WI38 (cell line): Measurements from ENCODE around the gene NHERF2.

Experiments used
- H3K4me3 ChIP-seq: 2 replicates; pipeline ENCODE4 v1.5.1; 2011; ENCODE audit warnings: low read depth, mild to moderate bottlenecking, control low read depth, low read length
- TF ChIP-seq, protein P1 (sequence below): IDR thresholded peaks from 2 replicates; pipeline ENCODE4 v1.5.1; 2012; ENCODE audit warnings: low read depth, mild to moderate bottlenecking, control low read depth, low read length

Gene NHERF2

DNA sequence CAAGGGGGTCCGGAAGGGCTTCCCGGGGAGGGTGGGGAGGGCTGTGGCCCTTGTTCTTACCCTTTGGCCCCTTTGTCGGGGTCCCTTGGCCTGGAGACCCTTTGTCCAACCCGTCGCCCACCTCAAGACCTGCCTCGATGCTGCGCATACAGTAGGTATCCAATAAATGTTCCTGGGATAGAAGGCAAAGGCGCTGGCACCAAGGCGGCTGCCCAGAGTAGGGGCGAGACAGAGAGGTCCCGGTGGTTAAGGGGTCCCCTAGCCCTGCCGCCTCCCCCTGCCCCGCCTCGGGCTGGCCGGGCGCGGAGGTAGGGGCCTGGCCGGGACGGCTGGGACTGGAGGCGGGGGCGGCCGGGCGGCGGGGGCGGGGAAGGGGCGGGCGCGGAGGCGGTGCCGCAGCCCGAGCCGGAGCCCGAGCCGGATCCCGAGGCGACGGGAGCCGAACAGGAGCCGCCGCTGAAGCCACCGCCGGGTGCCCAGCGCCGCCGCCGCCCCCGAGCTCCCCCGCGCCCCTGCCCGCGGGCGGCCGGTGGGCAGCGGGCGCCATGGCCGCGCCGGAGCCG, at the start of gene NHERF2:
NHERF2 (plus strand) TSS at position 442 of the 563 bp plus-strand sequence; CDS start at position 546, 104 bp downstream.
- H3K4me3 ChIP-seq, result peak within 1 kb of the TSS; percentile 71
- TF ChIP-seq, protein P1, sequence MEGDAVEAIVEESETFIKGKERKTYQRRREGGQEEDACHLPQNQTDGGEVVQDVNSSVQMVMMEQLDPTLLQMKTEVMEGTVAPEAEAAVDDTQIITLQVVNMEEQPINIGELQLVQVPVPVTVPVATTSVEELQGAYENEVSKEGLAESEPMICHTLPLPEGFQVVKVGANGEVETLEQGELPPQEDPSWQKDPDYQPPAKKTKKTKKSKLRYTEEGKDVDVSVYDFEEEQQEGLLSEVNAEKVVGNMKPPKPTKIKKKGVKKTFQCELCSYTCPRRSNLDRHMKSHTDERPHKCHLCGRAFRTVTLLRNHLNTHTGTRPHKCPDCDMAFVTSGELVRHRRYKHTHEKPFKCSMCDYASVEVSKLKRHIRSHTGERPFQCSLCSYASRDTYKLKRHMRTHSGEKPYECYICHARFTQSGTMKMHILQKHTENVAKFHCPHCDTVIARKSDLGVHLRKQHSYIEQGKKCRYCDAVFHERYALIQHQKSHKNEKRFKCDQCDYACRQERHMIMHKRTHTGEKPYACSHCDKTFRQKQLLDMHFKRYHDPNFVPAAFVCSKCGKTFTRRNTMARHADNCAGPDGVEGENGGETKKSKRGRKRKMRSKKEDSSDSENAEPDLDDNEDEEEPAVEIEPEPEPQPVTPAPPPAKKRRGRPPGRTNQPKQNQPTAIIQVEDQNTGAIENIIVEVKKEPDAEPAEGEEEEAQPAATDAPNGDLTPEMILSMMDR, result no peak

DNA sequence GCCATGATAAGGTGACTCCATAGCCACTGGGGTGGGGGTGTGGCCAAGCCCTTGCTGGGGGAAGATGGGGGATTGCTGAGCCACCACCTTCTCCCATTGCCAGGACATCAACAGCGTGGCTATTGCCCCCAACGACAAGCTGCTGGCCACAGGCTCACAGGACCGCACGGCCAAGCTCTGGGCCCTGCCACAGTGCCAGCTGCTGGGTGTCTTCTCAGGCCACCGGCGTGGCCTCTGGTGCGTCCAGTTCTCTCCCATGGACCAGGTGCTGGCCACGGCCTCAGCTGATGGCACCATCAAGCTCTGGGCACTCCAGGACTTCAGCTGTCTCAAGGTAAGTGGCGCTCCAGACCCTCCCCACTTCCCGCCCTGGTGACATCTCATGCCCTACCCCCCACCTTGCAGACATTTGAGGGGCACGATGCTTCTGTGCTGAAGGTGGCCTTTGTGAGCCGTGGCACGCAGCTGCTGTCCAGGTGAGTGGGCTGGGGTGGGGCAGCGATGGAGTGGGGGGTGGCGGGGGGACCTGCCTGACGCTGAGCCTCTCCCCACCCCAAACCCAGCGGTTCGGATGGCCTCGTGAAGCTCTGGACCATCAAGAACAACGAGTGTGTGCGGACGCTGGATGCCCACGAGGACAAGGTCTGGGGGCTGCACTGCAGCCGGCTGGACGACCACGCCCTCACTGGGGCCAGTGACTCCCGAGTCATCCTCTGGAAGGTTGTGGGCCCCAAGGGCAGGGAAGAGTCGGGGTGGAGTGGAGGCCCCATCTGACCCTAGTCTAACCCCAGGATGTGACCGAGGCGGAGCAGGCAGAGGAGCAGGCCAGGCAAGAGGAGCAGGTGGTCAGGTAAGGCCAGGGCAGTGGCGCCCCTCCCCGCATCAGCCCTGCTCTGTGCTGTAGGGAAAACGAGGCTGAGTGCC, 49.5 kb upstream of the NHERF2 start:
- H3K4me3 ChIP-seq, result no peak overlapping the region

DNA sequence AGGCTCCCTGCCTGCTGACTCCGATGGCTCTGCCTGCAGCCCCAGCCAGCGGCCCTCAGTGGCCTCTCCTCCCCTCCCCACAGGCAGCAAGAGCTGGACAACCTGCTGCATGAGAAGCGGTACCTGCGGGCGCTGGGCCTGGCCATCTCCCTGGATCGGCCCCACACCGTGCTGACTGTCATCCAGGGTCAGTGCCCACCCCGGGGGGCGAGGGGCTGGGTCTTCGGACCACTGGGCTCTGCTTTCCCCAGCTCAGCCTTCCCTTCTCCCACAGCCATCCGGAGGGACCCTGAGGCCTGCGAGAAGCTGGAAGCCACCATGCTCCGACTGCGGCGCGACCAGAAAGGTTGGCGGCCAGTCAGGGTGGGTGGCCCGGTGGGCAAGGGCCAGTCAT, 48.8 kb upstream of the NHERF2 start:
- TF ChIP-seq, protein P1, result no peak
- no peak overlapping the region for H3K4me3 ChIP-seq

More for the DNA sequence above, 49.5 kb upstream of the NHERF2 start:
- TF ChIP-seq, protein P1, result no peak

DNA sequence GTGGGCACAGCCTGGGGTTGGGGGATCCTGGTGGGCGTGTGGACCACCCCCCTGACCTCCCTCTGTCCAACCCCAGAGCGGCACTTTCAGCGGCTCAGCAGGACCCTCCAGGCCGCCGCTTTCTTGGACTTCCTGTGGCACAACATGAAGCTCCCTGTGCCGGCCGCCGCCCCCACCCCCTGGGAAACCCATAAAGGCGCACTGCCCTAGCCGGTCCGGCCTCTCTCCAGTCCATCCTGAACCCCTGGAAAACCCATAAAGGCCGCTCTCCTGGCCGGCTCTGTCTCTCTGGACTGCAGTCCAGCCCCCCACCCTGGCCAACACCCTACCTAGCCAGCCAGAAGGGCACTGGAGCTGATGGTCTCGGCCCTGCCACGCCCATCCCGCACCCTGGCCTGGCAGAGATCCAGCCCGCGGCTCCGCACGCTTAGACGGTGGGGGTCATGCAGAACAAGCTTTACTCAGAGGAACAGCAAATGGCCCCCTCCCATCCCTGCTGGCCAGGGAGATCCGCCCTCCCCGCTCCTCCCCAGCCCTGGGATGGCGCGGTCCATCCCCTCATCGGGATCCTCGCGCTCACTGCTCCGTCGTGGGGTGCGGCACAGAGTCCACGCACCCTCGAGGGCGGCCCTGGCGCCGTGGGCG, 48.1 kb upstream of the NHERF2 start:
- TF ChIP-seq, protein P1, result no peak
- H3K4me3 ChIP-seq, result no peak overlapping the region

DNA sequence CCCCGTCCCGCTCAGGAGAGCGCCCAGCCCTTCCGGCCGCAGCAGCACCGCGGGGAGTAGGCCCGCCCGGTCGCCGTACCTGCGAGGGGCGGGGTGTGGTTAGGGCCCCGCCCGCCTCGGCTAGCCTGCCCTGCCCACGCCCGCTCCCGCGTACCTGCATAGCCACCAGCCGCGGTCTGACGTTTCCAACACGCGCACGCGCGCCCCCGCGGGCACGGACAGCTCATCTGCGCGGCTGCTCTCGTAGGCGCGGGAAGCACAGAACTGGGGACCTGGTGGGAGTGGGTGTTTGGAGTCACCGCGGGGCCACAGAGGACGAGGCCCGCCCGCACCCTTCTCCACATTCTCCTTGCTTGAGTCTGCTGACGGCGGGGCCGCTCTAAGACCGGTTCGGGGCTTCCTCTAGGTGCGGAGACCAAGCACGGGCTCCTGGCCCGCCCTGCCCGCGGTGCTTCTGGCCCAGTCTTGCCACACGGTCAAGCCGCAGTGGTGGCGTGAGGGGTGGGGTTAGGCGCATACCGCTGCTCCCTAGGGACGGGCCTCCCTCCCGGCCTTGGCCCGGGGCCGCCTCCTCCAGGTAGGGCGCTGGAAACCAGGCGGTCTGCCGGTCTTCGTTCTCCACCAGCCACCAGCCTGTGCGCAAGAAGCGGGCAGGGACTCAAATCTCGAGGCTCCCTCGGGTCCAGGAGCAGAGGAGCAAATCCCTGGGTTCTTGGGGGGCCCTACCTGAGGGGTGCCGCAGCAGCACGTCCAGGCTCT, 47.3 kb upstream of the NHERF2 start:
- no peak overlapping the region for H3K4me3 ChIP-seq
- TF ChIP-seq, protein P1, result no peak

DNA sequence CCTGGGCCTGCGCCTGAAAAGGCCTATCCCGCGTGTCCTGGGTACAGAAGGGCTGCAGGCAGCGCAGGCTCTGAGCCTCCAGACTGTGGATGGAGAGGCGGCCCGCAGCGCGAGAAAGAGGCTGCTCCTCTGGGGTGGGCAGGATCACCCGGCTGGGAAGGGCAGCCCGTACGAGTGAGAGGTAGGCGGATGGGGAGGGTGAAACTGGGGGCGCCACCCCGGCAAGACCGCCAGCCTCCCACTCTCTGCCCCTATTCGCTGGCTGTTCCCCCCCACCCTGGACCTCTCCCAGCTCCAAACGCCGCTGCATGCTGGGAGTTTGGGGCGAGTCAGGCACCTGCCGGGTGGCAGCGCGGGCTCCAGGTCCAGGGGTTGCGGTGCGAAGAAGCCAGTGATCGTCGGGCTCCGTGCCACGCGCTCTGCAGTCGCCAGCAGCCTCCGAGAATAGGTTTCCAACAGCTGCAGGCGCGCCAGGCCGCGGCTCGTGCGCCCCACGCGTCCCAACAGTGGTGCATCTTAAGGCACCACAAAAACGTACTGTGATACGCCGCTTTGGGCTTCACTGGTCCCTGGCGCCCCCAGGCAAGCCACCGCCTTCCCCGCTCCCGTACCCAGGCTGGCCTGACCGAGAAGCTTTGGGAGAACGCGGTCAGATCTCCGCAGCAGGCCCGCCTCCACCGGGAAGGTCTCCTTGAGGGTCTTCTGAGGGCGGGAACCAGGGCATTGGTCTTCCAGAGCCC, 46.5 kb upstream of the NHERF2 start:
- no peak overlapping the region for H3K4me3 ChIP-seq
- TF ChIP-seq, protein P1, result no peak
